Fibroblast of the aortic adventitia (primary cell): Measurements from ENCODE around the gene HYCC1. TPM values are rescaled to one million over a fixed set of nuclear protein-coding genes. Genes with fewer than 3 reads are reported as not detected.

Experiments
- DNase-seq: peaks from one replicate; pipeline ENCODE4 v3.0.0-alpha.2; 2010; ENCODE audit warnings: low read depth
- H3K4me3 ChIP-seq: 2 replicates; pipeline ENCODE4 v1.5.1; 2011; ENCODE audit warnings: low read depth, mild to moderate bottlenecking, control low read depth, low read length, moderate library complexity
- CTCF ChIP-seq: IDR thresholded peaks from 2 replicates; pipeline ENCODE4 v1.5.1; 2011; ENCODE audit warnings: mild to moderate bottlenecking, low read length, control low read depth, inconsistent platforms; ENCODE audit not compliant: insufficient read depth
- total RNA-seq: library from RNA; depleted of rRNA; stranded (reverse); fragments of >200 nt; gene quantifications from 2 replicates; pipeline ENCODE4 v1.2.3, GENCODE V29; 2012; ENCODE audit warnings: low replicate concordance

The HYCC1 gene
- total RNA-seq, 1 donor = 113 TPM

- DNase-seq = peak; percentile 41
- H3K4me3 ChIP-seq = no peak overlapping the region
- TF ChIP-seq CTCF = no peak
These were observed 10.3 kb downstream of the HYCC1 start for GRCh38 chr7:23003505-23004246.

- no peak for TF ChIP-seq CTCF
- DNase-seq = no peak
- no peak overlapping the region for H3K4me3 ChIP-seq
These were observed 11.2 kb downstream of the HYCC1 start for GRCh38 chr7:23002698-23003097.

GRCh38 chr7:23001610-23002009 lies 12.3 kb downstream of the HYCC1 start:
- DNase-seq = no peak
- no peak overlapping the region for H3K4me3 ChIP-seq
- TF ChIP-seq CTCF = no peak

- TF ChIP-seq CTCF = no peak
- H3K4me3 ChIP-seq = no peak overlapping the region
- no peak for DNase-seq
These were observed 13.2 kb downstream of the HYCC1 start for GRCh38 chr7:23000597-23001360.

- TF ChIP-seq CTCF = no peak
- no peak for DNase-seq
- H3K4me3 ChIP-seq = no peak overlapping the region
These were observed 15.4 kb downstream of the HYCC1 start for GRCh38 chr7:22998519-22998896.

- TF ChIP-seq CTCF = no peak
- no peak overlapping the region for H3K4me3 ChIP-seq
- no peak for DNase-seq
These were observed 15.9 kb downstream of the HYCC1 start for GRCh38 chr7:22997871-22998518.
